ENCODE results near the gene ARHGAP24. TPM values are rescaled to one million over a fixed set of nuclear protein-coding genes. Genes with fewer than 3 reads are reported as not detected.

ARHGAP24 gene
- total and polyA plus RNA-seq, 2 donors (not counting 1 experiment from before 2014, with no cell fraction given): 48.4 to 141 TPM

GRCh38 chr4:85763202-85763601 lies 288.3 kb downstream of the ARHGAP24 start:
- intact Hi-C loops (cut with micrococcal nuclease): no loop called here
- Histone ChIP-seq H3K9ac (ENCODE audit: low read length) (no peak overlapping the region), H3K4me1 (ENCODE audit: control insufficient read depth in 2 of 2, insufficient read depth in 2 of 2, low read length in 2 of 2) (peaks cover 0 to 5% of the 10 kb centered on the region in 2 donors), H3K4me2 (replicated peaks; ENCODE audit: low read depth, low read length, poor library complexity, severe bottlenecking) (no peak overlapping the region), H3K36me3 (replicated peaks in 1 of 2; ENCODE audit: control extremely low read depth in 1 of 2, control insufficient read depth in 1 of 2, extremely low read depth in 1 of 2, insufficient read depth in 2 of 2, low read length in 1 of 2) (peaks cover 0 to 16% of the 10 kb centered on the region in 2 experiments), H3K27ac (ENCODE audit: low read length in 2 of 2) (no peak overlapping the region), H3K4me3 (ENCODE audit: control extremely low read depth in 1 of 5, extremely low read depth in 1 of 5, insufficient read depth in 1 of 5, low read depth in 2 of 5, low read length in 4 of 5) (no peak overlapping the region), H3K9me3 (ENCODE audit: control extremely low read depth in 1 of 3, control insufficient read depth in 2 of 3, insufficient read depth in 1 of 3, low read length in 2 of 3) (no peaks in the 10 kb centered on the region), H3K27me3 (replicated peaks in 1 of 4; ENCODE audit: control extremely low read depth in 1 of 4, control insufficient read depth in 3 of 4, insufficient read depth in 4 of 4, low read length in 3 of 4) (no peaks in the 10 kb centered on the region), H4K20me1 (ENCODE audit: control insufficient read depth, insufficient read depth, low read length, poor library complexity, severe bottlenecking) (no peaks in the 10 kb centered on the region), H3K79me2 (ENCODE audit: control insufficient read depth, insufficient read depth, low read length) (peaks cover 37% of the 10 kb centered on the region), H2AFZ (ENCODE audit: insufficient read depth, low read depth, low read length, poor library complexity, severe bottlenecking) (no peak overlapping the region)
- no peak overlapping the region for H3K4me3 Mint-ChIP-seq
- no peak overlapping the region for H3K27ac Mint-ChIP-seq
- CTCF ChIA-PET: interaction anchor here (1.0 to 2.1 kb wide), 7 partner anchors 11 to 616 kb away, joined by 3 to 11 read pairs (median 4); no protein-coding TSS in a partner anchor
- DNase-seq: no peak
- H3K4me1 Mint-ChIP-seq: peaks cover 12% of the 10 kb centered on the region
- H3K27me3 Mint-ChIP-seq: no peaks in the 10 kb centered on the region
- 0% methylated on average over 1 of the region's 2 CpGs for WGBS (ENCODE audit: insufficient coverage)
- H3K9me3 Mint-ChIP-seq (ENCODE audit: insufficient read depth): no peaks in the 10 kb centered on the region
- no peak for ATAC-seq (ENCODE audit: low read depth)
- POLR2A ChIA-PET: no interaction called here
- no peak for TF ChIP-seq CTCF (IDR thresholded peaks at IDR 0.05)
- TF ChIP-seq EZH2 (IDR thresholded peaks at IDR 0.05; ENCODE audit: borderline replicate concordance, insufficient read depth, low read depth, low read length, poor library complexity, severe bottlenecking): no peak

GRCh38 chr4:85767649-85768048 lies 292.7 kb downstream of the ARHGAP24 start:
- no peaks in the 10 kb centered on the region for H3K27me3 Mint-ChIP-seq
- intact Hi-C loops (cut with micrococcal nuclease): loop anchor here (2.0 kb wide), 1 partner anchor 17 kb away; no protein-coding TSS in a partner anchor
- POLR2A ChIA-PET: no interaction called here
- peaks cover 10% of the 10 kb centered on the region for H3K4me1 Mint-ChIP-seq
- no peaks in the 10 kb centered on the region for H3K27me3 ChIP-seq (replicated peaks in 1 of 4; ENCODE audit: control extremely low read depth in 1 of 4, control insufficient read depth in 3 of 4, insufficient read depth in 4 of 4, low read length in 3 of 4)
- no peak for TF ChIP-seq EZH2 (IDR thresholded peaks at IDR 0.05; ENCODE audit: borderline replicate concordance, insufficient read depth, low read depth, low read length, poor library complexity, severe bottlenecking)
- no peak for TF ChIP-seq CTCF (IDR thresholded peaks at IDR 0.05)
- H3K9me3 Mint-ChIP-seq (ENCODE audit: insufficient read depth): no peaks in the 10 kb centered on the region
- no peak overlapping the region for H3K4me2 ChIP-seq (replicated peaks; ENCODE audit: low read depth, low read length, poor library complexity, severe bottlenecking)
- CTCF ChIA-PET: no interaction called here
- WGBS (ENCODE audit: insufficient coverage): 100% methylated on average over 1 of the region's 1 CpG
- DNase-seq: no peak
- H4K20me1 ChIP-seq (ENCODE audit: control insufficient read depth, insufficient read depth, low read length, poor library complexity, severe bottlenecking): no peaks in the 10 kb centered on the region
- H3K27ac ChIP-seq (ENCODE audit: low read length in 2 of 2): no peak overlapping the region
- H2AFZ ChIP-seq (ENCODE audit: insufficient read depth, low read depth, low read length, poor library complexity, severe bottlenecking): no peak overlapping the region
- no peak overlapping the region for H3K9ac ChIP-seq (ENCODE audit: low read length)
- H3K4me3 Mint-ChIP-seq: no peak overlapping the region
- peaks cover 0 to 5% of the 10 kb centered on the region in 2 donors for H3K4me1 ChIP-seq (ENCODE audit: control insufficient read depth in 2 of 2, insufficient read depth in 2 of 2, low read length in 2 of 2)
- H3K36me3 ChIP-seq (replicated peaks in 1 of 2; ENCODE audit: control extremely low read depth in 1 of 2, control insufficient read depth in 1 of 2, extremely low read depth in 1 of 2, insufficient read depth in 2 of 2, low read length in 1 of 2): peaks cover 0 to 5% of the 10 kb centered on the region in 2 experiments
- H3K9me3 ChIP-seq (ENCODE audit: control extremely low read depth in 1 of 3, control insufficient read depth in 2 of 3, insufficient read depth in 1 of 3, low read length in 2 of 3): no peaks in the 10 kb centered on the region
- H3K4me3 ChIP-seq (ENCODE audit: control extremely low read depth in 1 of 5, extremely low read depth in 1 of 5, insufficient read depth in 1 of 5, low read depth in 2 of 5, low read length in 4 of 5): no peak overlapping the region
- H3K79me2 ChIP-seq (ENCODE audit: control insufficient read depth, insufficient read depth, low read length): peaks cover 16% of the 10 kb centered on the region
- ATAC-seq (ENCODE audit: low read depth): no peak
- H3K27ac Mint-ChIP-seq: no peak overlapping the region
